Endometrium (tissue), 2 donors: ENCODE data around the gene KRTAP5-8.
"Not testable (repeated sequence)": the region's sequence is repeated elsewhere in the genome, so short reads cannot be mapped to it uniquely, and the experiment has no call there.

ENCODE experiments used
- FAIRE-seq: peaks from 2 replicates; lab custom pipeline; 2012; peaks lifted over from hg19 to GRCh38; lab: Jason Lieb, UNC
- donor health status: control.
- donor health status: control.

Gene KRTAP5-8

GRCh38 chr11:71507102-71507501 is 30.7 kb upstream of the KRTAP5-8 start:
- FAIRE-seq, result no peak

- FAIRE-seq, result no peak
Measured at GRCh38 chr11:71518506-71519471, 19.0 kb upstream of the KRTAP5-8 start.

GRCh38 chr11:71519546-71519945 is 18.3 kb upstream of the KRTAP5-8 start:
- no peak for FAIRE-seq

GRCh38 chr11:71525188-71525937 is 12.5 kb upstream of the KRTAP5-8 start:
- FAIRE-seq, result no peak

GRCh38 chr11:71525938-71526495 is 11.8 kb upstream of the KRTAP5-8 start:
- no peak for FAIRE-seq

- FAIRE-seq, result not testable (repeated sequence)
Measured at GRCh38 chr11:71526796-71527575, 10.8 kb upstream of the KRTAP5-8 start, which contains the start of gene KRTAP5-7. Gene KRTAP5-7 (plus strand): TSS chr11:71527267. CDS start chr11:71527301, 34 bp downstream.

GRCh38 chr11:71527576-71528210 is 10.1 kb upstream of the KRTAP5-8 start:
- no peak for FAIRE-seq

- no peak for FAIRE-seq
Measured at GRCh38 chr11:71530602-71531001, 7.2 kb upstream of the KRTAP5-8 start.

GRCh38 chr11:71532036-71532610 is 5.7 kb upstream of the KRTAP5-8 start:
- FAIRE-seq, result no peak

- not testable (repeated sequence) for FAIRE-seq
Measured at GRCh38 chr11:71534711-71535608, 2.9 kb upstream of the KRTAP5-8 start.

- FAIRE-seq, result no peak
Measured at GRCh38 chr11:71535825-71536224, 2.0 kb upstream of the KRTAP5-8 start.

- FAIRE-seq, result no peak
Measured at GRCh38 chr11:71537537-71537936, 288 bp upstream of the KRTAP5-8 start.

GRCh38 chr11:71538666-71538990 is 803 bp downstream of the KRTAP5-8 start:
- FAIRE-seq, result no peak

GRCh38 chr11:71539017-71539416 is 1.2 kb downstream of the KRTAP5-8 start:
- no peak for FAIRE-seq

- not testable (repeated sequence) for FAIRE-seq
Measured at GRCh38 chr11:71539971-71540370, 2.1 kb downstream of the KRTAP5-8 start.

GRCh38 chr11:71540521-71541304 is 2.9 kb downstream of the KRTAP5-8 start:
- not testable (repeated sequence) for FAIRE-seq

- FAIRE-seq, result no peak
Measured at GRCh38 chr11:71542382-71542781, 4.6 kb downstream of the KRTAP5-8 start.

- no peak for FAIRE-seq
Measured at GRCh38 chr11:71542879-71543777, 5.3 kb downstream of the KRTAP5-8 start.
